Spleen (tissue), 7 donors: ENCODE results near the gene SBSN.

Experiments
- CTCF ChIP-seq, 11 experiments: fragments of 200-600 bp in 7 of 11; fragments of 450-650 bp in 4 of 11; sonication (generic) in 4 of 11; IDR thresholded peaks in 8 of 11; conservative IDR thresholded peaks in 3 of 11; 1 replicate in 7 of 11; 2 replicates in 4 of 11; pipeline versions ENCODE4 v1.4.0 to v1.8.0; 2016 to 2021; ENCODE audit warnings: antibody characterized with exemption in 11 of 11, inconsistent platforms in 4 of 11, mild to moderate bottlenecking in 1 of 11
- POLR2A ChIP-seq, 3 donors: fragments of 450-650 bp; IDR thresholded peaks; one replicate each; pipeline ENCODE4 v1.5.1; 2017; ENCODE audit warnings: antibody characterized with exemption in 3 of 3, mild to moderate bottlenecking in 1 of 3
- POLR2AphosphoS5 ChIP-seq, 3 donors: sonication (generic); formaldehyde crosslinking; IDR thresholded peaks; one replicate each; pipeline ENCODE4 v1.5.1; 2017; ENCODE audit warnings: antibody characterized with exemption in 3 of 3
- donor health status: DM: no; HTN: no; CAD: no; lungs with moderate emphysema.
- donor health status: DM: no; HTN: no; CAD: no.
- donor health status: DM: no; HTN: no; CAD: no.

DNA sequence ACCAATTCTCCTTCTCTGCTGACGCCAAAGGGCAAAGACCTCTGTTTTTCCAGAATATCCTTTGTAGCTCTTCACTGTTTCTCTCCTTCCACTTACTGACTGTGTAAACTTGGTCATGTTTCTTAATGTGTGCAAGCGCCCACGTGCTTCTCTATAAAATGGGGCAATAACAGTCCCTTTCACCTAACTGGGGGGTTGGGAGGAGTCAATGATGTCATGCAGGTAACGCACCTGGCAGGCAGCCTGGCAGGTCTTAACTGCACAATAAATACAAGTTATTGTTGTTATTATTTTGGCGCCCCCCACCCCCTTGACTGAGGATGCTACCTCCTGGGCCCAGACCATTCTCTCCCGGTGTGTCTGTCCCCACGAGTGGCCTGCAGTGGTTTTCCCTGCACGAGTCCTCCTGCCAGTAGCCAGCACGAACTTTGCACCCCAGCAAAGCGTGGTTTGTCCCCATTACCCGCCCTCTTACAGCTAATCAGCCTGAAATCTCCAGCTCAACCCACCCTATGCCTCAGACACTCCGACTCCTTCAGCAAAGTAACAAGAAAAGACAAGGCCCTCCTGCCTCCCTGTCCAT lies 5.3 kb downstream of the SBSN start:
- TF ChIP-seq CTCF (IDR thresholded peaks at IDR 0.05 in 8 of 11, conservative IDR thresholded peaks at IDR 0.05 in 3 of 11) (no peak), POLR2A (IDR thresholded peaks at IDR 0.05) (no peak), POLR2AphosphoS5 (IDR thresholded peaks at IDR 0.05) (no peak)
